ENCODE measurements around the gene PIEZO2. TPM values are rescaled to one million over a fixed set of nuclear protein-coding genes. Genes with fewer than 3 reads are reported as not detected.

PIEZO2 gene
- polyA plus RNA-seq, 1 donor: 23.7 TPM

GRCh38 chr18:10785798-10786197 lies 363.6 kb downstream of the PIEZO2 start:
- no peak for DNase-seq

DNA sequence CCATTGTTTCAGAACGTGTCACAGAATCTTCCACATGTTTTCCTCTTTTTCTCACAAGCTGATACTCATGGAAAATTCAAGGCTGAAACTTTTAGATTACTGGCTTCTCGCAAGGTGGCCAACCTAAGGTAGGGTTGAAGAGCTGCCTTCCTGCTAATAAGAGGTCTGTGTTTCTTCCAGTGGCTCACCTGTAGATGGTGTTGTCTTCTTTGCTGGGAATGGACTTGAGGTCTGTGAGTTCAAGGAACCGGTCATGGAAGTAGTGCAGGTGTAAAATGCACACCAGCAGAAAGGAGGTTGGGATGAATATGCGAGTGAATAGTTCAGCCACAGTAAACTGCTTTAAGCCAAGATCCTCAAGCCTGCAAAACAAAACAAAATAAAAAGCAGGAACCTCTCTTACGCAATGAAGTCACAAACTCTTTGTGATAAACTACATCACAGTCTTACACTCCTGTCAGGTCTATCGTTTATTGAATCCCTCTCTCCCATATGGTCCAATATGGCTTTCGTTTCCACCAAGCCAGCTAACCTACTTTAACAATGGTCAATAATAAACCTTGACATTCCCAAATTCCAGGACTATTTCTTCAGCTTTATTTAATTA lies 364.7 kb downstream of the PIEZO2 start:
- no peak for DNase-seq

DNA sequence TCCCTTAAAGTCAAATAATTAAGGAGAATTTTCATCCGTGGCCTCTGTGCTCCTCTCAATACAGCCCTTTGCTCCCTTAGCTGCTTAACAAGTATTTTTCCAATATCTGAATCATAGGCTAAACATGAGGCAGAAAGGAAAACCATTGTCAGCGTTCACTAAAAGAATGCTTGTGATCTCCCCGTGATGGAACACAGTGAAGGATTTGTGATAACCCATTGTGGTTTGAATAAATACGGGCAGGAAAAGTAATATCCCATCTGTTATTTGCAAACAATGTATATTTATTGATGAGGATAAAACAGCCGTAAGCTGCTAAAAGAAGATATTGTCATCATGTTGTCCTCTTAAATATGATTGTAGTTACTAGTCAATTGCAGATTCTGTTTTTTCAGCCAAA lies 365.4 kb downstream of the PIEZO2 start:
- no peak for DNase-seq

DNA sequence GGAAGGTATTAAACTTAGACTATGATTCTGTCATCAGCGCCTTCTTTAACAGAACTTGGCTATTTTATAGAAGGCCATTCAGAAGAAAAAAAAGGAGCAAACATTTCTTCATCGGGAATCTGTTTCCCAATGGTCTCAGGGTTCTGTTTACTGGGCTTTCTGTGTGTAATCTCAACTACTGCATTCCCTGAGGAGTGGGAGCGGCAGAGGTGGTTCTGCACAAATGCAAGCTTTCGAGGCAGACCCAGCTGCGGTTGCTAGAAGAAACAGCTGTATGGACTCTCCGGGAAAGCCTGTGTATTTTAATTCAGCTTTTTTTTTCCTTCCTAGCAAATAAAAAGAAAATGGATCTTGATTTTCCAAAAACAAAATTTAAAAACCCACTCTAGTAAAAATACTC lies 372.9 kb downstream of the PIEZO2 start:
- DNase-seq: no peak

DNA sequence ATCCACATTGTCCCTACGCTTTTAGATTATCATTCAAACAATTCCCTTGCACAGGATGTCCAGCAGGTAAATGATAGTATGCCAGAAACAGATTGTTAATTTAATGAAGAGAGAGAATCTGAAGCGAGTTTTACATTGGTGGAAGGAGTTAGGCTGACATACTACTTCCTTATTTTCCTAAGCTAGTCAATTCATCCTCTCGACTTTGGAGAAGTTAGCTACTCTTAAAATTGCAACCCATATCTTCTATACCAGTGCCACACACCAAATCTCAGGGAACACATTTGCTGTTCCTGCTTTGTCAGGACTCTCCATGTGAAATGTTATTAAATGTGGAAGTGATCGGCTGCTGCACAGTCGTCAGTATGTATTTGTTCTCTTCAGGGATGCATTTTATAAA lies 374.3 kb downstream of the PIEZO2 start:
- no peak for DNase-seq

DNA sequence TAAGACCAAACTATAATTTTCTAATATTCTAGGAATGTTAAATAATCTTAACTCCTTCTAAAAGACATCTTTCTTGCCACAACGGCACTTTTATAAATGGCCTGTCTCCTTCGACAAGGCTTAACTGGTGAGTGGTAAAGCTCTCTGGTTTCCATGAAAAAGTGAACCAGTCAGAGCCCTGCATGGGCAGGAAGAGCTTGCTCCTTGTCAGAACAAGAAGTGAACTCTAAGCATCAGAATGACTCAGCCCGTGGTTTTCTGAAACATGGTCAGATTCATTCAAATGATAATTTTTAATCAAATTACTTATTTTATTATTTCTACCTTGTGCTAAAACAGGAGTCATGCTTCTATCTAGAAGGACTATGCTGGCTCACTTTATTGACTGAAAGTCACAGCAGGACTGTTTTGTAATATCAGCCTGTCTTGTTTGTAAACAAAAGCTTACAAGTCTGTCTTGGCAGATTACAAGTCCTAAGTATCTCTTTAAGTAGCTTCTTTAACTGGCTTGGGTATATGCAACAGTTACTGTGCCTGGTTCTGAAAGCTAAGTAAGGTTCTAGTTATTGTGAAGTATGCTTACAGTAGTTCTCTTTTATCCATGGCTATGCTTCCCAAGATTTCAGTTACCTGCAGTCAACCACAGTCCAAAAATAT lies 378.2 kb downstream of the PIEZO2 start:
- DNase-seq: no peak

GRCh38 chr18:10770264-10770663 lies 379.1 kb downstream of the PIEZO2 start:
- DNase-seq: no peak

- no peak for DNase-seq
Measured at GRCh38 chr18:10768221-10768620, 381.1 kb downstream of the PIEZO2 start.

DNA sequence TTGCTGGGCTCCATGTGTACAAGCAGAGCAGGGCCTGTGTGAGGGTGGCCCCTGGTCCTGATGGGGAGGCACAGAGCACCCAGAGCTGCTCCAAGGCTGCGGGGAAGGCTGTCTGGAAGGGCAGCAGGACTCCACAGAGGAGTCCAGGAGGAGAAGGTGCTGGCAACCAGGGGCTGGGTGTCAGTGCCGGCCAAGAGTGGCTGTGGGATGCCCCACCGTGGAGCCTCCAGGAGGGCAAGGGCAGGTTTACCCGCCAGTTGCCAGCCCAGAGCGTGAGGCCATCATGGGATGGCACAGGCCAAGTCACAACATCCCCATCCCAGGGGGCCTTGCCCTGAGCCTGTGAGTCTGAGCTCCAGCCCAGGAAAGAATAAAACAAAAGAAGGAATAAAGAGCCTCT lies 381.7 kb downstream of the PIEZO2 start:
- DNase-seq: no peak

DNA sequence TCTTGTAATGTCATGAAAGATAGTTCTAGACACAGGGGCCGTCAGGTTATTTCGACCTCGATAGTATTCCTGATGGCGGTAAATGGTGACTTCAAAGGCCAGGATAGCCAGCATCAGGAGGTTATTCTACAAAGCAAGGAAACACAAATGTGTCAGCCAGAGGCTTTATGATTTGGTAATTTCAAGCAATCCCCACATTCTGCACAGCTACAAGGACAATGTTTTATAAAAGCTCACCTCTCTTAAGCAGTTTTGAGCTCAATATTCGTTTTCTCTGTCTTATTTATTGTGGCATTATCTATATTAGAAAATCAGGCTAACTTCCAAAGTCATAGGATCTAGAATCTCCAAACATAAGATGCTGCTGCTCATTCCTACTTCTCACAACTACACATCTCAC lies 388.4 kb downstream of the PIEZO2 start:
- DNase-seq: no peak

DNA sequence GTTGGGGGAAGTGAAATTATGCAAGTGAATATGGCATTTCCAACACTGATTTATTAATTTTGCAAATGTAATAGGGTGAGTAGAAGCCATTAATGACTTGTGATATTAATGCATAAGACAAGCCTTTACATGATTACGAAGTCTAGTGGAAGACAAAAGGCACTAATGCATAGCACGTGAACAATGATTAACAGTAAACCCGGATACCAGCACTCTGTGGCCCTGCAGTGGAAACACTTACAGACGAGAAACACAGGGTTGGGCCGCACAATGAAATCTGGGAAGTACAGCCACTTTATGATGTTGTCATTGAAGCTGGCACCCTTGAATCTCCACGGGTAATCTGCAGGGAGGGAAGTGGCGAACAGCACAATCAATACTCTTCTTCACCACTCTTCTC lies 390.1 kb downstream of the PIEZO2 start:
- no peak for DNase-seq

GRCh38 chr18:10757946-10758345 lies 391.4 kb downstream of the PIEZO2 start:
- DNase-seq: no peak

GRCh38 chr18:10757349-10757748 lies 392.0 kb downstream of the PIEZO2 start:
- no peak for DNase-seq

- DNase-seq: no peak
Measured at GRCh38 chr18:10755855-10756254, 393.5 kb downstream of the PIEZO2 start.

GRCh38 chr18:10754128-10754527 lies 395.2 kb downstream of the PIEZO2 start:
- no peak for DNase-seq

GRCh38 chr18:10752382-10752781 lies 397.0 kb downstream of the PIEZO2 start:
- no peak for DNase-seq

GRCh38 chr18:10751653-10752052 lies 397.7 kb downstream of the PIEZO2 start:
- no peak for DNase-seq

- no peak for DNase-seq
Measured at GRCh38 chr18:10750191-10751035, 399.0 kb downstream of the PIEZO2 start.

DNA sequence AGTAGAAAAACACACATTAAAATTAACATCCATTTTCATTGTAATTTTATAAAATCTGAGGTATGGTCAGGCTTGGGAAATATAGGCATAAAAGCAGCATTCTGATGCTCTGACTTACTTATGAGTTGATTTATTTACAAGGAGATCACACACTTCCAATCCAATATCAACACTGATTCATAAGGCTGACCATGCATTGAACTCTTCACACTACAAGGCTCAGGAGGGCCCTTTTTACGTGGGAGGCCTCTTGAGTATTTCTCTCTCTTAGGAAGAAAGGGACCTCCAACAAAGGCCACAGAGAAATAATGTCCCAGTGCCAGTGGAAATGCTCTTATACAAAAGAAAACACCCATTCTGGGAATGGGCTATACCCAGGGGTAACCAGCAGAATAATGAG lies 400.7 kb downstream of the PIEZO2 start:
- no peak for DNase-seq

GRCh38 chr18:10745971-10746370 lies 403.4 kb downstream of the PIEZO2 start:
- no peak for DNase-seq

DNA sequence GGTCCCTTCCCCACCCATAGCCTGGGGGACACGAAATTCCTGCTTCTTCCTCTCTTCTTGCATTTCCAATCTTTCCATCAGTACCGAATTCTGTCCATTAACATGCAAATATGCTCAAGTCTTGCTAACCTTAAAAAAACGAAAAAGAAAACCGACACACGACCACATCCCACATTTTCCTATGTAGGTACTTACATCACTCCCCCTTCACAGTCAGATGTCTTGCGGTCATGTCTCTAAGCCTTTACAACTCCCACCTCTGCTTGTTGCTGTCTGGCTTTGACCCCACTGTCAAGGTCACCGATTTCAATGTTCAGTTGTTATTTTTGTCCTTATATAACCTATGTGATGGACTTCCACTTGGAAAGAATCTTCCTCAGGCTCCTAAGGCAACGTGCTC lies 404.1 kb downstream of the PIEZO2 start:
- no peak for DNase-seq

DNA sequence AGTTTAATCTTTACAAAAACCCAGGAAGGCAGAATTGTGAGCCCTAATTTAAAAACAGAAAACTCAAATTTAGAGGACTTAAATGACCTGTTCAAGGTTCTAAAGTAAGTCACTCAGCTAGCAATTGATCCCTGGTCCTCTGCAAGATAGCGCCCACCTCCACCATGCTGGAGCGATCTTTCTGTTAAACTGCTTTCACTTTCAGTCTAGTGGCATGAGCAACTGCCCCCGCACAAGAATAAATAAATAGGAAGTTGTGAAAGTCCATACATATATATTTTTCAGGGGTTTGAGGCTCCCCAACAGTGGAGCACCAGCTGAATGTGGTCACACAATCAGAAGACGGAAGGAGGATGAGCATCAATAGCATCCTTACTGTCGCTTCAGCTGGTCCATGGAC lies 405.6 kb downstream of the PIEZO2 start:
- no peak for DNase-seq

- no peak for DNase-seq
Measured at GRCh38 chr18:10739152-10739551, 410.2 kb downstream of the PIEZO2 start.

Data from left kidney (tissue), 2 donors.